GM18867 (cell line): ENCODE data around the gene ABHD8.

Experiments
- ATAC-seq: cut with Tn5 transposase; IDR thresholded peaks from one replicate; pipeline ENCODE4 v1.9.1; 2021; ENCODE audit warnings: mild to moderate bottlenecking, moderate library complexity; ENCODE audit not compliant: unreplicated experiment

Gene ABHD8, protein sequence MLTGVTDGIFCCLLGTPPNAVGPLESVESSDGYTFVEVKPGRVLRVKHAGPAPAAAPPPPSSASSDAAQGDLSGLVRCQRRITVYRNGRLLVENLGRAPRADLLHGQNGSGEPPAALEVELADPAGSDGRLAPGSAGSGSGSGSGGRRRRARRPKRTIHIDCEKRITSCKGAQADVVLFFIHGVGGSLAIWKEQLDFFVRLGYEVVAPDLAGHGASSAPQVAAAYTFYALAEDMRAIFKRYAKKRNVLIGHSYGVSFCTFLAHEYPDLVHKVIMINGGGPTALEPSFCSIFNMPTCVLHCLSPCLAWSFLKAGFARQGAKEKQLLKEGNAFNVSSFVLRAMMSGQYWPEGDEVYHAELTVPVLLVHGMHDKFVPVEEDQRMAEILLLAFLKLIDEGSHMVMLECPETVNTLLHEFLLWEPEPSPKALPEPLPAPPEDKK

DNA sequence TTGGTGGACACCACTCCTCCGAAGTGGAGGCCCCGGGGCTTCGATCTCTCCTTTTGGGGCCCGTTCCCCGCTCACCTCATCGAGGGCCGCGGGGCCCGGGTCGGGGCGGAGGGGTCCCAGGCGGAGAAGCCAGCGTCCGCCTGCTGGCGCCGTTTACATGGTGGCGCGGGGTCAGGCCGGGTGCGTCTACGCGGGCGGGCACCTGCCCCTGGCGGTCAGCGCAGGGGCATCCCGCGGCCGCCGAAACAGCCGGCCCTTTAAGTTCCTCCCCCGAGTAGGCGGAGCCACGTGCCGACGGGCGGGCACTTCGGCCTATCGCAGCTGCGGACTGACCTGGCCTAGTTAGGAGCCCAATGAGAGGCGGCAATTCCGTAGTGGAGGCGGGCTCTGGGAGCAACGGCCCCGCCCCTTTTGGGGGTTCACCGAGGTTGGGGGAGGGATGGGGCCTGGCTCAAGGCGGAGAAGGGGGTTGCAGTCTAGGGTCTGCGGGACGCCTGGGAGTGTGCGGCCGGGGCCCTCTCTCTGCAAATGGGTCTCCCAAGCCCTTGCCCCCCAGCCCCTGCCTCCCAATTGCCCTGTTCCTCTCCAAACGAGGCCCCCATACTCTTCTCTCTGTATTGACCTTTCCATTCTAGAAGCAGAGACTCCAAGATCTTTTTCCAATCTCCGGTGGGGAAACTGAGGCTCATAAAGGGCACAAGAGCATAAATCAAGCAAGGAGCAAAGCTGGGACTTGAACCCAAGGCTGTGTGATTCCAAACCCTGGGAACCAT lies at the start of gene ABHD8:
Gene ABHD8, minus strand, starts transcription at position 259 of the 773 bp plus-strand sequence. CDS start 1,809 bp downstream, outside the sequence.
- ATAC-seq: peak; percentile 50

DNA sequence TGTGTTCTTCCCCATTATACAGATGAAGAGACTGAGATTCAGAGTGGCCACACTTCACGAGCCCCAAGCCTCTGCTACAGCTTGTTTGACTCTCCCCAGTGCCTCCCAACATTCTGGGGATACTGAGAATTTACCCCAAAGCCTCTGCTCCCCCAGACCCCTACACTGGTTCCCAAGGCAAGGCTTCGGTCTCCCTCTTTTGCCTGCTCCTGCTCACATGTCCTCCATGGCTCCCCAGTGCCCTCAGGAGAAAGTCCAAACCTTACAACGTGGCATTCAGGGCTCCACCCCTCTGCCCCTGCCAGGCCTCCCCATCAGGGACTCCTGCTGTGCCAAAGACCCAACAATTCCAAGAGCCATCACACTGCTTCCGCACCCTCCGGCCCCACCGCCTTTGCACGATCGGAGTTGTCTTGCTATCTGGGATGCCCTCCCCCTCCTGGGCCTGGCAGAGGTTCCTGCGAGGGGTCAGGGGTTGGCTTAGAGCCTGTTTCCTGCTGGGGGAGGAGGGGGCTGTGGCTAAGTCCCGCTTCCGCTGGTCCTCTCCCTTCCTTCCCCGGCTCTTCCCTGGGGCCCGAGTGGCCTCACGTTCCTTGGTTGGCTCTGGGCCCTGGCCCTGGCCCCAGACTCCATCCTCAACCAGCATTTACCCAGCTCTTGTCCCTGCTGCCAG lies 49.5 kb upstream of the ABHD8 start:
- no peak for ATAC-seq

DNA sequence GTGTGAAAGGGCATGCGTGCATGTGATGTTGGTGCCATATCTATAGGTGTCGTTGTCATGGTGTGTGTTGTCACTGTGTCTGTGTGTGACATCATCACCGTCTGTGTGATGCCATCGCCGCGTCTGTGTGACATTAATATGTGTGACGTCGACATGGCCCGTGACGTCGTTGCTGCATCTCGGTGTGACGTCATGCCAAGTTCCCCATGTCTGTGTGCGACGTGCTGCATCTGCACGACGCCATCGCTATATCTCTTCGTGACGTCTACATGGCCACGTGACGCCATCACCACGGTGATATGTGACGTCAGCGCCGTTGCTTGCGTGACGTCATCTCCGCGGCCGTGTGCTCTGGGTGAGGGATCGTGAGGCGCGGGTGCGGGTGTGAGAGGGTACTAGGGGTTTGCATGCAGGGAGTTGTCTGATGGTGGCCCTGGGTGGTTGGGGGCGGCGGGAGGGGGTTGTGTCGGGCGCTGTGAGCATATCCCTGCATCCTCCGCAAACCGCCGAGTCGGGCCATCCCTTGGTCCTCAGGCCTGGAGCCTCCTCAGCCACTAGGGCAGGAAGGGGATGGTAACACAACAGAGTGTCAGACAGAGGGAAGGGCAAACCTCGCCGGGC lies 48.7 kb upstream of the ABHD8 start:
- no peak for ATAC-seq

DNA sequence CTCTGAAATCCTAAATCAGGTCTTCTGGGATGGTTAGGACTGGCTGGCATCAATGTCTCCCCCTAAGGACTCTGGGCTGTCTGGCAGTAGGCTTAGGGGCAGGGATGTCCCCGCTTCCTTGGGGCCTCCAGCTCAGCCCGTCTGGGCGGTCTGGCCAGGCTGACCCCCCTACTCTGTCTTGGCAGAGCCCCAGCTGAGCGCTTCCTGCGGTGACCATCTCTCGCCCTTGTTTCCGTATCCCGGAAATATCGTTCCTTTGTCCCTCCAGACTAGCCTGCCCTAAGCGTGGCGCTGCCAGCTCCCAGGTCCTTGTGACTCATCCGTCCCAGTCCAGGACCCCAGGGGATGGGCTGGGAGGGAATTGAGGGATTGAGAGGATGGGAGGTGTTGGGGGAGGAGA lies 45.5 kb upstream of the ABHD8 start:
- ATAC-seq: no peak

DNA sequence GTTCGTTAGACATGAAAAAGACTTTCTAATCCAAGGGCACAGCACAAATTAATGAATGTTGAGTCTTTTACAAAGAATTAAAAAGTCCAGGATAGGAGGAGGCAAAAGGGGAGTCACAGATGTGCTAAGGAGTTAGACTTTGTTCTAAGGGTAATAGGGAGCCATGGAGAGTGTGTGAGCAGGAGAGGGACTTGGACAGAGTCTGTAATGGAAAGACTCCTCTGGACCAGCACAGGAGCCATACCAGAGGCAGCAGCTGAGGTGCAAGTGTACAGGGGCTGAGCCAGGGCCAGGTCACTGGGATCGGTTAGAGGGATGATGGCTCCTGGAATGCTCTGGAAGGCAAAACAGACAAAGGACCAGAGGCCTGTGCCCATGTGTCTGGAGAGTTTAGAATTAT lies 44.7 kb upstream of the ABHD8 start:
- no peak for ATAC-seq

DNA sequence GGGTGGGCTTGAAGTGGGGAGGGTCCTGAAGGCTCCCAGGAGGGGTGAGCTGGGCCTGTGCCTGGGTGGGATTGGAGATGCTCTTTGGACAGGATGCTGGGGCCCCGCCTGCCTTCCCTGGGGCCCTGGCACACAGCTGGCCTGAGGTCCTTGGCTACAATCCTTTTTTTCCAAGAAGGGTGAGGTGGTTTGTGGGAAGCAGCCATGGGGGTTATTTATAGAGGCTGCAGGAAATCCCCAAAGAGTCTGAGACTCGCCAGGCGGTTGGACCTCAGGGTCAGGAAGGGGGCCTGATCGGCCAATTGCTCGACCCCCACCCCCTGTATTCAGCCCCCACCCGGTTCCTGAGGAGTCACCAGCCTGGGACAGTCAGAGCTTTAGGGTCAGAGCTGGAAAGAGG lies 44.1 kb upstream of the ABHD8 start:
- no peak for ATAC-seq

DNA sequence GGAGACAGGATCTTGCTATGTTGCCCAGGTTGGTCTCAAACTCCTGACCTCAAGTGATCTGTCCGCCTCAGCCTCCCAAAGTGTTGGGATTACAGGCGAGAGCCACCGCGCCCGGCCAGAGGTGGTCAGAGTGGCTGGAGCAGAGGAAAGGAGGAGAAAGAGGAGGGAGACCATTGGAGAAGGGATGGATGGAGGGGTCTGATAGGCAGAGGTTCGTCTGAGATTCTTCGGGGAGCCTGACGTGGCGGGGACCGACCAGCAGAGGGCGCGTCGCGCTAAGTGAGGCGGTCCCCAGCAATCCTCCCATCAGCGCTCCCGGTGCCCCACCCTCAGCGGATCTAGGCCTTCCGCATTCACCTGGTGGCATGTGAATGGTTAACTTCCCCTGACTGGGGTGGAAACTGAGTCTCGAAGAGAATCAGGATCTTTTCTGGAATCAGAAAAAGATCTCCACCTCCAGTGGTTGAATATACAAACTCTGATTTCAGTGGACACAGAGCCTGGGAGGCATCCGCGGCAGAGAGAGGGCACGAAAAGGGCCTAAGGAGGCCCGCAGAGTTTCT lies 43.0 kb upstream of the ABHD8 start:
- peak; percentile 56 for ATAC-seq

DNA sequence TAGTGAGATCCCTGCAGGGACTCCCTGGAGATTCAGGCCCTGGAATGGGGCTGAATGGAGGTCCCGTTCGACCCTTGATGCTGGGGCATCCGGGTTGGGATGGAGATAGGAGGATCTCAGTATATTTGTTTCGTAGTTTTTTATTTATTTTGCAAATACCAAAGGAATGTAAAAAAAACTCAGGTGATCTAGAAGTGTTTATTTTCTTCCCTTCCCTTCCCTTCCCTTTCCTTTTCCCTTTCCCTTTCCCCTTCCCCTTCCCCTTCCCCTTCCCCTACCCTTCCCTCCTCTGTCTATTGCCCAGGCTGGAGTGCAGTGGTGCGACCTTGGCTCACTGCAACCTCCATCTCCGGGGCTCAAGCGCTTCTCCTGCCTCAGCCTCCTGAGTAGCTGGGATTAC lies 38.6 kb upstream of the ABHD8 start:
- ATAC-seq: no peak

DNA sequence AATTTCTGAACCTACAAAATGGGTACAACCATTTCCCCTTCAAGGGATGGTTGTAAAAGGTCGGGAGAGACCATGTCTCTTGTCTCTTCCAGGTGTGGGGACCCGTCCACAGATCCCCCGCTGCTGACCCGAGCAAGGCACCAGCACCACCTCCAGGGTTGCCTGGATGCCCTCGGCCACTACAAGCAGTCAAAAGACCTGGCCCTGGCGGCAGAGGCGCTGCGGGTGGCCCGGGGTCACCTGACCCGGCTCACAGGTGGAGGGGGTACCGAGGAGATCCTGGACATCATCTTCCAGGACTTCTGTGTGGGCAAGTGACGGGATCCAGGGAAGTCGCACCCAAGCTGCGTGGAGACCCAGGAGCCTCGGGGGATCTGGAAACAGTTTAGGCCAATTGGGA lies 38.2 kb upstream of the ABHD8 start:
- ATAC-seq: no peak

DNA sequence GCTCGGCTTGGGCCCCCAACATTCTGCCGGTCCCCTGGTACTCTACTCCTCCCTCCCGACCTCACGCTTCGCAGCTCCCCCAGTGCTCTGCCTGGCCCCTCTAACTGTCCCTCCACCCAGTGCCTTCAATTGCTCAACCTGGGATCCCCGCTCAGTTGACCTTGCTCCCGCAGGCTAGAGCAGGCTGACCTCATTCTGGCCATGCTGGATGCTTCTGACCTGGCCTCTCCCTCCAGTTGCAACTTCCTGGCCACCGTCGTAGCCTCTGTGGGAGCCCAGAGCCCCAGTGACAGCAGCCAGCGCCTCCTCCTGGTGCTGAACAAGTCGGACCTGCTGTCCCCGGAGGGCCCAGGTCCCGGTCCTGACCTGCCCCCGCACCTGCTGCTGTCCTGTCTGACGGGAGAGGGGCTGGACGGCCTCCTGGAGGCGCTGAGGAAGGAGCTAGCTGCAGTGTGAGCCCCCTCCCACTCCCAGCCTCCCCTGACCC lies 37.7 kb upstream of the ABHD8 start:
- ATAC-seq: no peak

DNA sequence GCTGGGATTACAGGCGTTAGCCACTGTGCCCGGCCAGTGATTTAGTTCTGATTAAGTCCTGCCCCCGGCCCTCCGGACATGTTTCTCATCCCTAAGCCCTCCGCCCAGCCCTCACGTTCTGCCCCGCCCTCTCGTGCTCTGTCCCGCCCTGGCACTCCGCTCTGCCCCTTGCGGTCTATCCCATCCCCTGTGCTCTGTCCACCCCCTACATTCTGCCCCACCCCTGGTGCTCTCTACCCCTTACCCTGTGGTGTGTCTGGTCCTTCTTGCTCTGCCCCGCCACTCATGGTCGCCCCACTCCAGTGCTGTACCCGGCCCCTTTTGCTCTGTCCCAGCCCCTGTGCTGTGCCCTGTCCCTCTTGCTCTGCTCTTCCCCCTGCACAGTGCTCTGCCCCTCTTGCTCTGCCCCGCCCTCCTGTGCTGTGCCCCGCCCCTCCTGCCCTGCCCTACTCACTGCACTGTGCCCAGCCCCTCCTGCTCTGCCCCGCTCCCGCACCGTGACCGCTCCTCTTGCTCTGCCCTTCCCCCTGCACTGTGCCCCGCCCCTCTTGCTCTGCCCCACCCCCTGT lies 37.2 kb upstream of the ABHD8 start:
- ATAC-seq: no peak

DNA sequence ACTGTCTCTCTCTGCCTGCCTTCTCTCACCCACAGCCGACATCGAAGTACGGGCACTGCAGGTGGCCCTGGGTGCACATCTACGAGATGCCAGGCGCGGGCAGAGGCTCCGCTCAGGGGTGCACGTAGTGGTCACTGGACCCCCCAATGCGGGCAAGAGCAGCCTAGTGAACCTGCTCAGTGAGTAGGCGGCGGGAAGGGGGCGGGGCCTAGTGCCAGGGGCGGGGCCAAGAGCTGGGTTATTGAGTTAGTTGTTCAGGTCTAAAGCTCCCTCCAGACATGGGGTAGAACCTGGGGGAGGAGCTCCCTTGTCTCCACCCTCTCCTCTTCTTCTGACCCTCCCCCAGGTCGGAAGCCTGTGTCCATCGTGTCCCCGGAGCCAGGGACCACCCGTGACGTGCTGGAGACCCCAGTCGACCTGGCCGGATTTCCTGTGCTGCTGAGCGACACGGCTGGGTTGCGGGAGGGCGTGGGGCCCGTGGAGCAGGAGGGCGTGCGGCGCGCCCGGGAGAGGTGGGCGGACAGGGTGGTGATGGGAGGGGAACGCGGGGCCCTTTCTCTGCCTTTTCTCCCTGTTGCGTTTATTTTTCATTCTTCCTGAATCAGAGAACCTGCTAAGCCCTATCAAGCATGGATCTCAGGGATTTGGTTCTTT lies 36.0 kb upstream of the ABHD8 start:
- ATAC-seq: no peak

DNA sequence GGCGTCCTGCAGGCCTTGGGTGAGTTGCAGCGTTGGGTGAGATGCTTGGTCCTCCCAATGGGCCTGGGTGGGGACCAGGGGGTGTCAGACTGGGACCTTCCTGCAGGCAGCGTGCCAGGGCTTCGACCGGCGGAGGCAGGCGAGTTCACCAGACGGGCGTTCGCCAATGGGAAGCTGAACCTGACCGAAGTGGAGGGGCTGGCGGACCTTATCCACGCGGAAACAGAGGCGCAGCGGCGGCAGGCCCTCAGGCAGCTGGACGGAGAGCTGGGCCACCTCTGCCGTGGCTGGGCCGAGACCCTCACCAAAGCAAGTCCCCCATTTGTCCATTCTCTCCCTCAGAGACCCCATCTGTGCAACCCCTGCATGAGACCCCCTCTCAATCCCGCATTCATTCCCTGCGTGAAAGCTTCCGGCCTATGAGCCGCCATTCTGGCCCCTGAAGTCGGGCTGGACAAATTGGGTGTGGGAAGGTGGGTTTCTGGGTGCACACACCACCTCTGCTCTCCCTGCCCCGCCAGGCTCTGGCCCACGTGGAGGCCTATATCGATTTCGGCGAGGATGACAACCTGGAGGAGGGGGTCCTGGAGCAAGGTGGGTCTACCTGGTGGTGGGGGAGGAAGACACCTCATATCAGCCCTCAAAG lies 35.3 kb upstream of the ABHD8 start:
- no peak for ATAC-seq

DNA sequence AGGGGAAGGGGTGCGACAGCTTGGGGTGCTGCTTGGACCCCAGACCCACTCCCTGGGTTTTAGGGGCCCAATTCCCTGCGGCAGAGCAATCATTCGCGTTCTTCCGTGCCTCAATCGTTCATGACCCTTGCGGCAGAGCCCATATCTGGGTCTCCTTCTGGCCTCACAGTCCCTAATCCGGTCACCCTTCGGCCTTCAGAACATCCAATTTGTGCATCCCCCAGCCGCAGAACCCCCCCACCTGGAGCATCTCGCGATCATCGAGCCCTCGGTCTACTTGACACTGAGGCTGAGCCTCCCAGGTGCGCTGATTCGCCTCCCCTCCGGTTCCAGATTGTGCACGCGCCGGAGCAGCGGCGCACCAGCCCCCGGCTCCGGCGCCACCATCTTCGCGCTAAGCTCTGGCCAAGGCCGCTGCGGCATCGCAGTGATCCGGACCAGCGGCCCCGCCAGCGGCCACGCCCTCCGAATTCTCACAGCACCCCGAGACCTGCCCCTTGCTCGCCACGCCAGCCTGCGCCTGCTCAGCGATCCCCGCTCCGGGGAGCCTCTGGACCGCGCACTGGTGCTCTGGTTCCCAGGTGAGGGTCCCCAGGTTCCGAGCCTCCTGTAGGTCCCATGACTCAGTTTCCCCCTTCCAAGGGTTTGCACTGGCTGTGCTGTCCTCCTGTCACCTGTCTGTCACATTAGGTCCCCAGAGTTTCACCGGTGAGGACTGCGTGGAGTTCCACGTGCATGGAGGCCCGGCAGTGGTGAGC lies 34.6 kb upstream of the ABHD8 start:
- peak; percentile 3 for ATAC-seq

DNA sequence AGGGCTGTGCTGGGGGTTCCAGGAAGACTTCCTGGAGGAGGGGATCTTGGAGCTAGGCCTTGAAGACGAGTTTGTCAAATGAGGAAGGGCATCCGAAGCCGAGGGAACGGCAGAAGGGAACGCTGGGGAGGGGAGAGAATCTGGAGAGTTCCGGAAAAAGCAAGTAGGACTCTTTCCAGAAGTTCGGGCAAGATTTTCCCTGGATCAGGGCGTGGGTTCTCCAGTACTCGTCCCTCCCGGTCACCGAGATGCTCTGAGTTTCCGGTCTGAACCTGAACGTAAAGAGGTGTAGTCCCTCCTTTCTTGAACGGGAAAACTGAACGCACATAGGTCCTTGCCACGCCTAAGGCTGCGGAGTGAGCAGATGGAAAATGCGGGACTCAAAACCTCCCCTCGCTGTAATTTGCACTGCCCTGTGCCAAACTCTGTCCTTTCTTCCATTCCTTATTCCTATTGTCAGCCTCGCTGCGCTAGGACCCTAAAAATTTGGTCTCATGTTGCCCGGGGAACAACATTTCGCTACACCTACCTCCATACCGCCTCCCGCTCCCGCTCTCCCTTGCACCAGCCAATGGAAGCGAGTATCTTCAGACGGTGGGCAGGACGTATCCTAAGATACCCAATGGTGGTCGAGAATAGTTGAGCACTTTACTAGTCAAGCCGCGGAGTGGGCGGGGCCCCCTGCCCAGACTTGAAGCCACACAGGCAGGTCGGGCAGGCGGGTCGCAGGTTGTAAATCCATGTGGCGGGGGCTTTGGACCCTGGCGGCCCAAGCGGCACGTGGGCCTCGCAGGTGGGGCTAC lies 33.8 kb upstream of the ABHD8 start, which contains the start of gene GTPBP3:
Gene GTPBP3, plus strand, starts transcription at position 682 of the 803 bp plus-strand sequence. Its CDS starts 59 bp downstream, at position 741.
- ATAC-seq: peak; percentile 72

DNA sequence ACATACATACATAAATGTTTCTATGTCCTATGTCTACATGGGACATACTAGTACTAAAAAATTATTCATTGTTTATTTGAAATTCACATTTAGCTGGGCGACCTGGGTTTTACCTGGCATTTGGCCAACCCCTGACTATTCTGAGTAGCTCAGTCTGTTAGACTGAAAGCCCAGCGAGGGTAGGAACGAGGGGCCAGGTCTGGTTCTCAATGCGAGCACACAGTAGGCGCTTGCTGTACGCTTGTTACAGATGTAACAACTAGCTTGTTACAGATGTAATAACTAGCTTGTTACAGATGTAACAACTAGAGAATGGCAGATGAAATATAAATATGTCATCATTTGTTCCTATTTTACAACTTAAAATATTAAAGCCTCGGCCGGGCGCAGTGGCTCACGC lies 32.4 kb upstream of the ABHD8 start:
- ATAC-seq: no peak
